ENCODE results near the gene LY6G6C. TPM values are rescaled to one million over a fixed set of nuclear protein-coding genes. Genes with fewer than 3 reads are reported as not detected.

Gene LY6G6C
- total and polyA plus RNA-seq, 2 of the 13 experiments (the other 11 are each of a cell fraction or from before 2014, with no cell fraction given) = 0.15 TPM; not detected in 1

DNA sequence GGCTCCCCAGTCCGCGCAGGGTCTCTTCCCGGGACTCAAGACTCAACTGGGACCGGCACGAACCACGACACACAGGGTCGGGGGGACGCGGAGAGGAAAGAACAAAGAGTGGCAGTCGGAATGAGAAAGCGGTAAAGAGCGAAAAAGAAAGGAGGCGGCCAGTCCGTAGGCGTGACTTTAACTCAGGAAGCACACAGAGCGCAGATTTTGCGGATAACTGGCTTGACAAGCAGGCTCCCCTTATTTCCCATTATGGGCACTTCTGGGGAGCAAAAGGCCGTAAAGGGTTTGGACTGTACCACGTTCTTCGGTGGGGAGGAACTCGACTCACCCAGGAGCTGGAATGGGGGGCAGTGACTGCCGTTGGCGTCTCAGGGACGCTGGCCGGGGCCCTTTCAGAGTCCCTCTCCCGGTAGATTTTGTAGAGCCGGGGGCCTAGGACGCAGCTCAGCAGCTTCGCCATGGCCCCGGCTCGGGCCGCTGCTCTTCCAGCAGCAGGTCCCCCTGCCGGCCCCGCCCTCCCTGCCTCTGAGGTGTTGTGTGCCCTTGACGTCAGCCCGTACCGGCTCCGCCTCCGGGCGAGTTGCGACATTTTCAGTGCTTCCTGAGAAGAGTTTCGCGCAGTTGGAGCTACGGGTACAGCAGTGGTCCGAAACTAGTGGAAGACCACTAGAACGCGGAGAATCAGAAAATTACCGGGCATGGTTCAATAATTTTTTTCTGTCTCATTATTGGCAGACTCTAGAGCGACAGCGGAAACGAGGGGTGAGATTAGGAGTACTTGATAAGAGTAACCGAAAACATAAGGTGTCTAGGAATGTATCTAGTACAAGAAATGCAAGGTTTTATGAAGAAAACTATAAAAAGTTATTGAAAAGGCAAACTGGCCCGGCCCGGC, 18.5 kb downstream of the LY6G6C start, which contains the start of gene ABHD16A (continued):
- TF ChIP-seq, protein P1, sequence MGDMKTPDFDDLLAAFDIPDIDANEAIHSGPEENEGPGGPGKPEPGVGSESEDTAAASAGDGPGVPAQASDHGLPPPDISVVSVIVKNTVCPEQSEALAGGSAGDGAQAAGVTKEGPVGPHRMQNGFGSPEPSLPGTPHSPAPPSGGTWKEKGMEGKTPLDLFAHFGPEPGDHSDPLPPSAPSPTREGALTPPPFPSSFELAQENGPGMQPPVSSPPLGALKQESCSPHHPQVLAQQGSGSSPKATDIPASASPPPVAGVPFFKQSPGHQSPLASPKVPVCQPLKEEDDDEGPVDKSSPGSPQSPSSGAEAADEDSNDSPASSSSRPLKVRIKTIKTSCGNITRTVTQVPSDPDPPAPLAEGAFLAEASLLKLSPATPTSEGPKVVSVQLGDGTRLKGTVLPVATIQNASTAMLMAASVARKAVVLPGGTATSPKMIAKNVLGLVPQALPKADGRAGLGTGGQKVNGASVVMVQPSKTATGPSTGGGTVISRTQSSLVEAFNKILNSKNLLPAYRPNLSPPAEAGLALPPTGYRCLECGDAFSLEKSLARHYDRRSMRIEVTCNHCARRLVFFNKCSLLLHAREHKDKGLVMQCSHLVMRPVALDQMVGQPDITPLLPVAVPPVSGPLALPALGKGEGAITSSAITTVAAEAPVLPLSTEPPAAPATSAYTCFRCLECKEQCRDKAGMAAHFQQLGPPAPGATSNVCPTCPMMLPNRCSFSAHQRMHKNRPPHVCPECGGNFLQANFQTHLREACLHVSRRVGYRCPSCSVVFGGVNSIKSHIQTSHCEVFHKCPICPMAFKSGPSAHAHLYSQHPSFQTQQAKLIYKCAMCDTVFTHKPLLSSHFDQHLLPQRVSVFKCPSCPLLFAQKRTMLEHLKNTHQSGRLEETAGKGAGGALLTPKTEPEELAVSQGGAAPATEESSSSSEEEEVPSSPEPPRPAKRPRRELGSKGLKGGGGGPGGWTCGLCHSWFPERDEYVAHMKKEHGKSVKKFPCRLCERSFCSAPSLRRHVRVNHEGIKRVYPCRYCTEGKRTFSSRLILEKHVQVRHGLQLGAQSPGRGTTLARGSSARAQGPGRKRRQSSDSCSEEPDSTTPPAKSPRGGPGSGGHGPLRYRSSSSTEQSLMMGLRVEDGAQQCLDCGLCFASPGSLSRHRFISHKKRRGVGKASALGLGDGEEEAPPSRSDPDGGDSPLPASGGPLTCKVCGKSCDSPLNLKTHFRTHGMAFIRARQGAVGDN (CRISPR knock-in tag; IDR thresholded peaks at IDR 0.05) = peak; percentile 89
- peak; percentile 43 for TF ChIP-seq SP4 (CRISPR knock-in tag; IDR thresholded peaks at IDR 0.05)
- peak; percentile 47; the same call in 1 of the 2 replicates for TF ChIP-seq HNRNPL (IDR thresholded peaks at IDR 0.05; ENCODE audit: low read depth, low read length)
- TF ChIP-seq, protein P2, sequence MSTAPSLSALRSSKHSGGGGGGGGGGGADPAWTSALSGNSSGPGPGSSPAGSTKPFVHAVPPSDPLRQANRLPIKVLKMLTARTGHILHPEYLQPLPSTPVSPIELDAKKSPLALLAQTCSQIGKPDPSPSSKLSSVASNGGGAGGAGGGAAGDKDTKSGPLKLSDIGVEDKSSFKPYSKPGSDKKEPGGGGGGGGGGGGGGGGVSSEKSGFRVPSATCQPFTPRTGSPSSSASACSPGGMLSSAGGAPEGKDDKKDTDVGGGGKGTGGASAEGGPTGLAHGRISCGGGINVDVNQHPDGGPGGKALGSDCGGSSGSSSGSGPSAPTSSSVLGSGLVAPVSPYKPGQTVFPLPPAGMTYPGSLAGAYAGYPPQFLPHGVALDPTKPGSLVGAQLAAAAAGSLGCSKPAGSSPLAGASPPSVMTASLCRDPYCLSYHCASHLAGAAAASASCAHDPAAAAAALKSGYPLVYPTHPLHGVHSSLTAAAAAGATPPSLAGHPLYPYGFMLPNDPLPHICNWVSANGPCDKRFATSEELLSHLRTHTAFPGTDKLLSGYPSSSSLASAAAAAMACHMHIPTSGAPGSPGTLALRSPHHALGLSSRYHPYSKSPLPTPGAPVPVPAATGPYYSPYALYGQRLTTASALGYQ (CRISPR knock-in tag; IDR thresholded peaks at IDR 0.05) = peak; percentile 52; the same call in 1 of the 2 replicates
- TF ChIP-seq SYNCRIP (IDR thresholded peaks at IDR 0.05; ENCODE audit: insufficient read depth, low read depth, low read length) = no peak
- peak; percentile 72 for TF ChIP-seq YY1 (IDR thresholded peaks at IDR 0.05; ENCODE audit: insufficient read depth, insufficient replicate concordance, low read depth, low read length)
- TF ChIP-seq, protein P3, sequence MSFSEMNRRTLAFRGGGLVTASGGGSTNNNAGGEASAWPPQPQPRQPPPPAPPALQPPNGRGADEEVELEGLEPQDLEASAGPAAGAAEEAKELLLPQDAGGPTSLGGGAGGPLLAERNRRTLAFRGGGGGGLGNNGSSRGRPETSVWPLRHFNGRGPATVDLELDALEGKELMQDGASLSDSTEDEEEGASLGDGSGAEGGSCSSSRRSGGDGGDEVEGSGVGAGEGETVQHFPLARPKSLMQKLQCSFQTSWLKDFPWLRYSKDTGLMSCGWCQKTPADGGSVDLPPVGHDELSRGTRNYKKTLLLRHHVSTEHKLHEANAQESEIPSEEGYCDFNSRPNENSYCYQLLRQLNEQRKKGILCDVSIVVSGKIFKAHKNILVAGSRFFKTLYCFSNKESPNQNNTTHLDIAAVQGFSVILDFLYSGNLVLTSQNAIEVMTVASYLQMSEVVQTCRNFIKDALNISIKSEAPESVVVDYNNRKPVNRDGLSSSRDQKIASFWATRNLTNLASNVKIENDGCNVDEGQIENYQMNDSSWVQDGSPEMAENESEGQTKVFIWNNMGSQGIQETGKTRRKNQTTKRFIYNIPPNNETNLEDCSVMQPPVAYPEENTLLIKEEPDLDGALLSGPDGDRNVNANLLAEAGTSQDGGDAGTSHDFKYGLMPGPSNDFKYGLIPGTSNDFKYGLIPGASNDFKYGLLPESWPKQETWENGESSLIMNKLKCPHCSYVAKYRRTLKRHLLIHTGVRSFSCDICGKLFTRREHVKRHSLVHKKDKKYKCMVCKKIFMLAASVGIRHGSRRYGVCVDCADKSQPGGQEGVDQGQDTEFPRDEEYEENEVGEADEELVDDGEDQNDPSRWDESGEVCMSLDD (CRISPR knock-in tag; IDR thresholded peaks at IDR 0.05; ENCODE audit: borderline replicate concordance) = peak; percentile 21; the same call in 1 of the 2 replicates
- peak; percentile 94 for TF ChIP-seq ZBTB21 (CRISPR knock-in tag; IDR thresholded peaks at IDR 0.05)
- TF ChIP-seq ATF7 (IDR thresholded peaks at IDR 0.05) = no peak
- peak; percentile 76; the same call in 1 of the 2 replicates for TF ChIP-seq ATF7 (CRISPR knock-in tag; IDR thresholded peaks at IDR 0.05)
- peak; percentile 84; the same call in 1 of the 2 replicates for TF ChIP-seq ZC3H13 (CRISPR knock-in tag; IDR thresholded peaks at IDR 0.05)
- TF ChIP-seq PPARG (CRISPR knock-in tag; conservative IDR thresholded peaks at IDR 0.05) = peak; percentile 65; the same call in 1 of the 2 replicates
- TF ChIP-seq HHEX (CRISPR knock-in tag; IDR thresholded peaks at IDR 0.05) = peak; percentile 42; the same call in 1 of the 2 replicates
- peak; percentile 41; the same call in 1 of the 2 replicates for TF ChIP-seq ZNF232 (CRISPR knock-in tag; IDR thresholded peaks at IDR 0.05; ENCODE audit: borderline replicate concordance)
- 0 out of 2 replicates have a peak, but pooled peaks have one; percentile 13 for TF ChIP-seq ZBTB42 (CRISPR knock-in tag; IDR thresholded peaks at IDR 0.05)
- TF ChIP-seq FOXA3 (CRISPR knock-in tag; IDR thresholded peaks at IDR 0.05) = peak; percentile 70
- TF ChIP-seq ISX (CRISPR knock-in tag; conservative IDR thresholded peaks at IDR 0.05) = 0 out of 2 replicates have a peak, but pooled peaks have one; percentile 69
- TF ChIP-seq RFX1 (IDR thresholded peaks at IDR 0.05) = no peak
- TF ChIP-seq RFXAP (CRISPR knock-in tag; IDR thresholded peaks at IDR 0.05; ENCODE audit: borderline replicate concordance) = 0 out of 2 replicates have a peak, but pooled peaks have one; percentile 72
- peak; percentile 86 for TF ChIP-seq HDAC1 (CRISPR knock-in tag; IDR thresholded peaks at IDR 0.05)
- peak; percentile 51; the same call in 1 of the 2 replicates for TF ChIP-seq ZNF772 (CRISPR knock-in tag; IDR thresholded peaks at IDR 0.05)

Data from HepG2 (cell line).